GM19468 (cell line): ENCODE data around the gene TENM4.
"Not testable (repeated sequence)": the region's sequence is repeated elsewhere in the genome, so short reads cannot be mapped to it uniquely, and the experiment has no call there.

Experiments used
- ATAC-seq: cut with Tn5 transposase; IDR thresholded peaks from one replicate; pipeline ENCODE4 v1.9.1; 2021; ENCODE audit warnings: mild to moderate bottlenecking, moderate library complexity, moderate number of reproducible peaks; ENCODE audit not compliant: unreplicated experiment; ENCODE audit errors: extremely low read depth

The TENM4 gene

GRCh38 chr11:79018371-79018849 lies 422.4 kb downstream of the TENM4 start:
- ATAC-seq: no peak

GRCh38 chr11:79017811-79018210 lies 423.0 kb downstream of the TENM4 start:
- ATAC-seq: no peak

- no peak for ATAC-seq
These were observed 427.3 kb downstream of the TENM4 start for GRCh38 chr11:79013509-79013908.

GRCh38 chr11:79011357-79011756 lies 429.5 kb downstream of the TENM4 start:
- no peak for ATAC-seq

- no peak for ATAC-seq
These were observed 432.9 kb downstream of the TENM4 start for GRCh38 chr11:79007771-79008402.

- no peak for ATAC-seq
These were observed 434.0 kb downstream of the TENM4 start for GRCh38 chr11:79006854-79007253.

- no peak for ATAC-seq
These were observed 444.8 kb downstream of the TENM4 start for GRCh38 chr11:78996007-78996406.

- ATAC-seq: no peak
These were observed 445.7 kb downstream of the TENM4 start for GRCh38 chr11:78995171-78995570.

GRCh38 chr11:78993802-78994430 lies 446.9 kb downstream of the TENM4 start:
- no peak for ATAC-seq

GRCh38 chr11:78991681-78992080 lies 449.1 kb downstream of the TENM4 start:
- ATAC-seq: no peak

- ATAC-seq: no peak
These were observed 450.6 kb downstream of the TENM4 start for GRCh38 chr11:78990261-78990660.

GRCh38 chr11:78987748-78988147 lies 453.1 kb downstream of the TENM4 start:
- no peak for ATAC-seq

GRCh38 chr11:78986305-78986704 lies 454.5 kb downstream of the TENM4 start:
- ATAC-seq: no peak

GRCh38 chr11:78985663-78986062 lies 455.2 kb downstream of the TENM4 start:
- ATAC-seq: no peak

- ATAC-seq: no peak
These were observed 458.4 kb downstream of the TENM4 start for GRCh38 chr11:78982473-78982872.

- no peak for ATAC-seq
These were observed 459.7 kb downstream of the TENM4 start for GRCh38 chr11:78981153-78981552.

GRCh38 chr11:78978831-78979230 lies 462.0 kb downstream of the TENM4 start:
- ATAC-seq: no peak

- not testable (repeated sequence) for ATAC-seq
These were observed 463.0 kb downstream of the TENM4 start for GRCh38 chr11:78977848-78978247.

- no peak for ATAC-seq
These were observed 463.8 kb downstream of the TENM4 start for GRCh38 chr11:78977009-78977408.

- ATAC-seq: no peak
These were observed 465.7 kb downstream of the TENM4 start for GRCh38 chr11:78975081-78975480.

GRCh38 chr11:78973876-78974275 lies 467.0 kb downstream of the TENM4 start:
- no peak for ATAC-seq

GRCh38 chr11:78972590-78972989 lies 468.2 kb downstream of the TENM4 start:
- ATAC-seq: no peak
